Measurements from ENCODE around the gene APCDD1.

Gene APCDD1

DNA sequence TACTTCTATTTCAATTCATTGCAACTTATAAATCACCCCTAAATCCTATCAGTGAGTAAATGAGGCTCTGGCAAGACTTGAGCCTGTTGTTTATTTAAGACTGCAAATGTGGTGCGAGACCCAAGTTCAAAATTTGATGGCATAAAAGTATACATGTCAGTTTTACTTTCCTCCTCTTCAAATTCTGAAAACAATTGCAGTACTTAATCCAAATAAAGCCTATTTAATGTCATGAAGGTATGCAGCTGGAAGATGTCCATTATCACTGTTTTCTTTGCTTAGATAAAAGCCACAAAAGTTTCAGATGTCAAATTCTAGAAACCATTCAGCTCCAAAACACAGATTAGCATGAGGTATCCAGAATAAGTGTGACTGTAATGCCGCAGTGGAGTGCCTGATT, 3.3 kb downstream of the APCDD1 start:
- H3K27ac ChIP-seq: no peak overlapping the region
- peaks cover 4 to 6% of the 10 kb centered on the region in 2 experiments for H3K4me1 ChIP-seq (ENCODE audit: control insufficient read depth in 1 of 2, insufficient read depth in 1 of 2, low read depth in 1 of 2, low read length in 1 of 2)
- peaks cover 65% of the 10 kb centered on the region for H3K27me3 ChIP-seq
- no peaks in the 10 kb centered on the region for H3K36me3 ChIP-seq
- TF ChIP-seq, protein P1, sequence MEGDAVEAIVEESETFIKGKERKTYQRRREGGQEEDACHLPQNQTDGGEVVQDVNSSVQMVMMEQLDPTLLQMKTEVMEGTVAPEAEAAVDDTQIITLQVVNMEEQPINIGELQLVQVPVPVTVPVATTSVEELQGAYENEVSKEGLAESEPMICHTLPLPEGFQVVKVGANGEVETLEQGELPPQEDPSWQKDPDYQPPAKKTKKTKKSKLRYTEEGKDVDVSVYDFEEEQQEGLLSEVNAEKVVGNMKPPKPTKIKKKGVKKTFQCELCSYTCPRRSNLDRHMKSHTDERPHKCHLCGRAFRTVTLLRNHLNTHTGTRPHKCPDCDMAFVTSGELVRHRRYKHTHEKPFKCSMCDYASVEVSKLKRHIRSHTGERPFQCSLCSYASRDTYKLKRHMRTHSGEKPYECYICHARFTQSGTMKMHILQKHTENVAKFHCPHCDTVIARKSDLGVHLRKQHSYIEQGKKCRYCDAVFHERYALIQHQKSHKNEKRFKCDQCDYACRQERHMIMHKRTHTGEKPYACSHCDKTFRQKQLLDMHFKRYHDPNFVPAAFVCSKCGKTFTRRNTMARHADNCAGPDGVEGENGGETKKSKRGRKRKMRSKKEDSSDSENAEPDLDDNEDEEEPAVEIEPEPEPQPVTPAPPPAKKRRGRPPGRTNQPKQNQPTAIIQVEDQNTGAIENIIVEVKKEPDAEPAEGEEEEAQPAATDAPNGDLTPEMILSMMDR (IDR thresholded peaks at IDR 0.05): no peak
- no peaks in the 10 kb centered on the region for H3K9me3 ChIP-seq
- no peak overlapping the region for H3K4me3 ChIP-seq (ENCODE audit: low read depth in 1 of 2, low read length in 1 of 2)

- H3K4me3 ChIP-seq (ENCODE audit: low read depth in 1 of 2, low read length in 1 of 2): no peak overlapping the region
- peaks cover 56% of the 10 kb centered on the region for H3K27me3 ChIP-seq
- H3K36me3 ChIP-seq: no peaks in the 10 kb centered on the region
- H3K27ac ChIP-seq: no peak overlapping the region
- TF ChIP-seq, protein P1 (IDR thresholded peaks at IDR 0.05): no peak
- H3K4me1 ChIP-seq (ENCODE audit: control insufficient read depth in 1 of 2, insufficient read depth in 1 of 2, low read depth in 1 of 2, low read length in 1 of 2): peaks cover 4 to 6% of the 10 kb centered on the region in 2 experiments
- no peaks in the 10 kb centered on the region for H3K9me3 ChIP-seq
These were observed 4.3 kb downstream of the APCDD1 start for GRCh38 chr18:10458691-10459090.

DNA sequence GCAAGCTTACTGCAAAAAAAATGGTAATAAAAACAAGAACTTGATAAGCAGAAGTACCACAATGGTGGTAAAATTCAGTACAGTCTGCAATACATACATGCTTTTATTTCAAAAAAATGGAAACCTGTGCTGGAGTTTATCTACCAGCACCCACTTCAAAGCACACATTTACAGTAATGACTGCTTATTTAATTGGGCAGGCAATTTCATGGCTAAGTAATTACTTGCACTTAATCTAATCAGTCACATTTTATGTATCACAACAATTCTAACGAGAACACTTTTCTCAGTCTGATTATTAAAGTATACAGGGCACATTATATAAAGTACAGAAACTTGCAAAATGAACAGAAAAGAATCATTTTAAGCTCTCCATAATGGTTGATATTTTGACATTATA, 5.2 kb downstream of the APCDD1 start:
- Histone ChIP-seq H3K4me1 (ENCODE audit: control insufficient read depth in 1 of 2, insufficient read depth in 1 of 2, low read depth in 1 of 2, low read length in 1 of 2) (peaks cover 4 to 6% of the 10 kb centered on the region in 2 experiments), H3K36me3 (no peaks in the 10 kb centered on the region), H3K9me3 (no peaks in the 10 kb centered on the region), H3K27me3 (peaks cover 47% of the 10 kb centered on the region), H3K27ac (no peak overlapping the region), H3K4me3 (ENCODE audit: low read depth in 1 of 2, low read length in 1 of 2) (no peak overlapping the region)
- TF ChIP-seq, protein P1 (IDR thresholded peaks at IDR 0.05): no peak

DNA sequence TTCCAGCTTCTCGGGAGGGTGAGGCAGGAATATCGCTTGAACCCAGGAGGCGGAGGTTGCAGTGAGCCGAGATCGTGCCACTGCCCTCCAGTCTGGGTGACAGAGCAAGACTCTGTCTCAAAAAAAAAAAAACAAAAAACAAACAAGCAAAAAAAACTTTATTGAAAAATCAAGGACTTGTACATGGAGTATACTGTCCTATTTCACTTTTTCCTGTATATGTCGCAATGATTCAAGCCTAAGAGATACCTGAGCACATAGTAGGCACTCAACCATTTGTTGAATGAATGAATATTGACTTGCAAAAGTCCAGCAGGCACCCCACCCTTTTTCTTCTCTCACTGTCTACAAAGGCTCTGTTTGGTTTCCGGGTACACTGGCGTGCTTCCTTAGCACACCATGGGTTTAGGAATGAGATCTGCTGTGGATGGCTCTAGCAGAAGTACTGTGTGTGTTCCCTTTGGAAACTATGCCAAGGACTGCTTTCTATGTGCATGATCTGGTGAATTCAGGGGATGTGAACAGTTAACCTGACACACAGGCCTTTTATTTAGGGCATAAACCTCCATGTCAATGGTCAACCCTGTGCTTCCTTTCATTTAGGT, 6.1 kb downstream of the APCDD1 start:
- TF ChIP-seq, protein P1 (IDR thresholded peaks at IDR 0.05): no peak
- Histone ChIP-seq H3K4me3 (ENCODE audit: low read depth in 1 of 2, low read length in 1 of 2) (no peak overlapping the region), H3K27me3 (peaks cover 43% of the 10 kb centered on the region), H3K27ac (no peak overlapping the region), H3K36me3 (no peaks in the 10 kb centered on the region), H3K4me1 (ENCODE audit: control insufficient read depth in 1 of 2, insufficient read depth in 1 of 2, low read depth in 1 of 2, low read length in 1 of 2) (no peaks in the 10 kb centered on the region), H3K9me3 (no peaks in the 10 kb centered on the region)

DNA sequence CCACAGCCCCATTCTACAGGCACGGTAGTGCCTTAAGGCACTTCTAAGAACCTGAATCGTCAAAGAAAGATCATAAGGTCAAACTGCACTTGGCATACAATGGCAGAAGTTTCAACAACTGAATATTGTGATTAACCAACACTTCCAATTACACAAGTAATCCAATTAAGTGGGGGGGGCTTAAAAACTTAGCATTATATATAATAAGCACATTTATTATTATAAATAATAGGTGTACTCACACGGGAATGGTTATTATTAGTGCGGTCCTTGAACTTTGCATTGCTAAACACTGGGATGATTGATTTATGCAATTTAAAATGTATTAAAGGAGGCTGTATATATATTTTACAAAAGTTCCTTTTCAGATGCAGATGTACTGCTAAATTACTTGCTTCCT, 7.6 kb downstream of the APCDD1 start:
- TF ChIP-seq, protein P1 (IDR thresholded peaks at IDR 0.05): no peak
- no peaks in the 10 kb centered on the region for H3K4me1 ChIP-seq (ENCODE audit: control insufficient read depth in 1 of 2, insufficient read depth in 1 of 2, low read depth in 1 of 2, low read length in 1 of 2)
- no peak overlapping the region for H3K27ac ChIP-seq
- no peaks in the 10 kb centered on the region for H3K36me3 ChIP-seq
- H3K27me3 ChIP-seq: peaks cover 41% of the 10 kb centered on the region
- no peaks in the 10 kb centered on the region for H3K9me3 ChIP-seq
- no peak overlapping the region for H3K4me3 ChIP-seq (ENCODE audit: low read depth in 1 of 2, low read length in 1 of 2)

Data from neutrophil (primary cell).